Measurements from ENCODE around the gene RAD1. TPM values are rescaled to one million over a fixed set of nuclear protein-coding genes. Genes with fewer than 3 reads are reported as not detected.

Gene RAD1
- total and polyA plus RNA-seq, 4 experiments from 2014 or later = 16.2 to 26.3 (median 22.2) TPM

GRCh38 chr5:34903260-34903659 lies 12.0 kb downstream of the RAD1 start:
- intact Hi-C loops (cut with micrococcal nuclease) = no loop called here
- no peak overlapping the region for H3K27ac Mint-ChIP-seq
- POLR2A ChIA-PET (ENCODE audit: partially characterized antibody) = no interaction called here

DNA sequence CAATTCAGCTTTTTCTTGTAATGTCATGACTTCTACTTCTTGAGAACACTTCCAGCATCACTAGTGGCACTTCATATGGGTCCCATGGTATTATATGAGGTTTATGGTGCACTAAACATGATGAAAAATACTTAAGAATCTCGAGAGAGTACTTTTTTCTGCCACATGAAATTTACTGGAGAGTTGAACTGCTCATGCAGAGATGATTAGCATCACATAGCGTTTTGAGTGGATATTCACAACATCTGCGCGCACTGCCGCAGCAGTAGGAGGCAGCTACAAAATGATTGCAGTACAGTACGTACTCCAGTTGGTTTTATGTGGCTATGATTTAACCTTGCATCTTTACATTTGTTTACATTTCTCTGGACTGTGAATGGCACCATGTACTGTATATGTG lies 14.7 kb downstream of the RAD1 start:
- Mint-ChIP-seq H3K9me3 (no peaks in the 10 kb centered on the region), H3K36me3 (peaks cover 3 to 6% of the 10 kb centered on the region in 2 donors), H3K27ac (no peak overlapping the region), H3K4me3 (no peak overlapping the region), H3K27me3 (no peaks in the 10 kb centered on the region), H3K4me1 (no peaks in the 10 kb centered on the region)
- DNase-seq = no peak
- ChIA-PET POLR2A (ENCODE audit: partially characterized antibody) (no interaction called here), CTCF (ENCODE audit: partially characterized antibody) (interaction anchor here (13.8 kb wide), 1 partner anchor 375 kb away, joined by 220 read pairs; no protein-coding TSS in a partner anchor)
- Histone ChIP-seq H3K36me3 (ENCODE audit: insufficient read depth, low read length) (peaks cover 4% of the 10 kb centered on the region), H3K4me3 (ENCODE audit: low read length in 2 of 2) (no peak overlapping the region), H3K27me3 (ENCODE audit: insufficient read depth, low read length) (no peaks in the 10 kb centered on the region), H3K9me3 (ENCODE audit: control insufficient read depth in 1 of 2, low read length in 2 of 2) (no peaks in the 10 kb centered on the region), H3K4me1 (ENCODE audit: insufficient read depth, low read length) (no peaks in the 10 kb centered on the region), H3K27ac (ENCODE audit: low read depth, low read length) (no peak overlapping the region)
- intact Hi-C loops (cut with micrococcal nuclease) = no loop called here

More at GRCh38 chr5:34903260-34903659, 12.0 kb downstream of the RAD1 start:
- no peaks in the 10 kb centered on the region for H3K27me3 ChIP-seq (ENCODE audit: insufficient read depth, low read length)
- no peak overlapping the region for H3K4me3 ChIP-seq (ENCODE audit: low read length in 2 of 2)
- no peak for DNase-seq
- no peaks in the 10 kb centered on the region for H3K27me3 Mint-ChIP-seq
- H3K4me3 Mint-ChIP-seq = no peak overlapping the region
- no peaks in the 10 kb centered on the region for H3K9me3 Mint-ChIP-seq
- CTCF ChIA-PET (ENCODE audit: partially characterized antibody) = interaction anchor here (0.8 to 13.8 kb wide), 7 partner anchors 10 to 429 kb away, joined by 3 to 220 read pairs (median 3); partner anchors contain the start of genes BRIX1 and RAD1
- no peak overlapping the region for H3K27ac ChIP-seq (ENCODE audit: low read depth, low read length)
- no peaks in the 10 kb centered on the region for H3K4me1 ChIP-seq (ENCODE audit: insufficient read depth, low read length)
- H3K9me3 ChIP-seq (ENCODE audit: control insufficient read depth in 1 of 2, low read length in 2 of 2) = no peaks in the 10 kb centered on the region
- H3K36me3 ChIP-seq (ENCODE audit: insufficient read depth, low read length) = peaks cover 4% of the 10 kb centered on the region
- peaks cover 7 to 14% of the 10 kb centered on the region in 2 donors for H3K36me3 Mint-ChIP-seq
- no peaks in the 10 kb centered on the region for H3K4me1 Mint-ChIP-seq

DNA sequence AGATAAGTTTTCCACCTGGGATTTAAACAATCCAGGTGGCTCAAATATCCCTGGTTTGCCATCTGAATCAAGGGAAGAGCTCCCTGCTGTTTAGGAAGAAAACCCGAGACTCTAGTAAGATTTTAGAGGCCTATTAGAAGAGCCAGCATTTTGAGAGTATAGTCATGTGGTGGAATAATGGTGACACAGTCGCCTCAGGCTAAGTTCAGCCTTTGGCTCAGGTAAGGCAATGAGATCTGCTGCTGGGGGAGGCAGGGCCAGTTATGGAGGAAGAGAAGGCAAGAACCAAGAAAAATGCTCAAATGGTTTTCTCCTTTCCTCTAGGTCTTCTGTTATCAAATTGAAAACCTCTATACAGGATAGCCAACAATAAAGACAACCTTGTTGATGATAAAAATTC lies 16.2 kb downstream of the RAD1 start:
- Histone ChIP-seq H3K4me1 (ENCODE audit: insufficient read depth, low read length) (no peaks in the 10 kb centered on the region), H3K36me3 (ENCODE audit: insufficient read depth, low read length) (no peaks in the 10 kb centered on the region), H3K9me3 (ENCODE audit: control insufficient read depth in 1 of 2, low read length in 2 of 2) (no peaks in the 10 kb centered on the region), H3K27ac (ENCODE audit: low read depth, low read length) (no peak overlapping the region), H3K4me3 (ENCODE audit: low read length in 2 of 2) (no peak overlapping the region), H3K27me3 (ENCODE audit: insufficient read depth, low read length) (no peaks in the 10 kb centered on the region)
- DNase-seq = no peak
- POLR2A ChIA-PET (ENCODE audit: partially characterized antibody) = no interaction called here
- H3K36me3 Mint-ChIP-seq = peaks cover 0 to 3% of the 10 kb centered on the region in 2 donors
- no peaks in the 10 kb centered on the region for H3K9me3 Mint-ChIP-seq
- intact Hi-C loops (cut with micrococcal nuclease) = no loop called here
- no peak overlapping the region for H3K4me3 Mint-ChIP-seq
- no peaks in the 10 kb centered on the region for H3K4me1 Mint-ChIP-seq
- H3K27me3 Mint-ChIP-seq = no peaks in the 10 kb centered on the region
- CTCF ChIA-PET (ENCODE audit: partially characterized antibody) = interaction anchor here (1.2 to 13.8 kb wide), 13 partner anchors 13 to 423 kb away, joined by 3 to 220 read pairs (median 9); partner anchors contain the start of genes BRIX1, DNAJC21 and RAD1
- no peak overlapping the region for H3K27ac Mint-ChIP-seq

GRCh38 chr5:34898258-34898895 lies 16.9 kb downstream of the RAD1 start:
- intact Hi-C loops (cut with micrococcal nuclease) = loop anchor here (1.0 kb wide), 2 partner anchors 412 to 424 kb away; no protein-coding TSS in a partner anchor
- Histone ChIP-seq H3K4me1 (ENCODE audit: insufficient read depth, low read length) (no peaks in the 10 kb centered on the region), H3K4me3 (ENCODE audit: low read length in 2 of 2) (no peak overlapping the region), H3K36me3 (ENCODE audit: insufficient read depth, low read length) (no peaks in the 10 kb centered on the region), H3K27ac (ENCODE audit: low read depth, low read length) (no peak overlapping the region), H3K27me3 (ENCODE audit: insufficient read depth, low read length) (no peaks in the 10 kb centered on the region), H3K9me3 (ENCODE audit: control insufficient read depth in 1 of 2, low read length in 2 of 2) (no peaks in the 10 kb centered on the region)
- DNase-seq = peak; percentile 49 to 57 (median 52)
- no peak overlapping the region for H3K4me3 Mint-ChIP-seq
- H3K9me3 Mint-ChIP-seq = no peaks in the 10 kb centered on the region
- ChIA-PET CTCF (ENCODE audit: partially characterized antibody) (interaction anchor here (0.6 to 13.8 kb wide), 25 partner anchors 8 to 432 kb away, joined by 3 to 220 read pairs (median 4); partner anchors contain the start of genes BRIX1, DNAJC21 and RAD1), POLR2A (ENCODE audit: partially characterized antibody) (interaction anchor here (0.8 to 1.2 kb wide), 2 partner anchors 17 to 31 kb away, joined by 3 read pairs; partner anchors contain the start of genes BRIX1, DNAJC21 and RAD1)
- H3K36me3 Mint-ChIP-seq = peaks cover 0 to 3% of the 10 kb centered on the region in 2 donors
- no peaks in the 10 kb centered on the region for H3K27me3 Mint-ChIP-seq
- H3K4me1 Mint-ChIP-seq = no peaks in the 10 kb centered on the region
- H3K27ac Mint-ChIP-seq = no peak overlapping the region

GRCh38 chr5:34897646-34898045 lies 17.7 kb downstream of the RAD1 start:
- Mint-ChIP-seq H3K4me1 (no peaks in the 10 kb centered on the region), H3K9me3 (no peaks in the 10 kb centered on the region), H3K36me3 (peaks cover 0 to 3% of the 10 kb centered on the region in 2 donors), H3K4me3 (no peak overlapping the region), H3K27ac (no peak overlapping the region), H3K27me3 (no peaks in the 10 kb centered on the region)
- Histone ChIP-seq H3K4me1 (ENCODE audit: insufficient read depth, low read length) (no peaks in the 10 kb centered on the region), H3K9me3 (ENCODE audit: control insufficient read depth in 1 of 2, low read length in 2 of 2) (no peaks in the 10 kb centered on the region), H3K27ac (ENCODE audit: low read depth, low read length) (no peak overlapping the region), H3K4me3 (ENCODE audit: low read length in 2 of 2) (no peak overlapping the region), H3K36me3 (ENCODE audit: insufficient read depth, low read length) (no peaks in the 10 kb centered on the region), H3K27me3 (ENCODE audit: insufficient read depth, low read length) (no peaks in the 10 kb centered on the region)
- intact Hi-C loops (cut with micrococcal nuclease) = loop anchor here (1.0 kb wide), 2 partner anchors 411 to 423 kb away; no protein-coding TSS in a partner anchor
- CTCF ChIA-PET (ENCODE audit: partially characterized antibody) = interaction anchor here (0.6 to 13.8 kb wide), 22 partner anchors 9 to 431 kb away, joined by 3 to 220 read pairs (median 5); partner anchors contain the start of genes BRIX1, DNAJC21 and RAD1
- no peak for DNase-seq
- POLR2A ChIA-PET (ENCODE audit: partially characterized antibody) = interaction anchor here (1.2 kb wide), 1 partner anchor 32 kb away, joined by 3 read pairs; the partner anchor contains the start of gene DNAJC21

GRCh38 chr5:34895641-34896419 lies 19.5 kb downstream of the RAD1 start:
- Mint-ChIP-seq H3K27me3 (no peaks in the 10 kb centered on the region), H3K4me1 (no peaks in the 10 kb centered on the region), H3K27ac (peak overlapping the region in 1 of 7 donors; percentile 55), H3K36me3 (no peaks in the 10 kb centered on the region), H3K4me3 (no peak overlapping the region), H3K9me3 (no peaks in the 10 kb centered on the region)
- Histone ChIP-seq H3K27me3 (ENCODE audit: insufficient read depth, low read length) (no peaks in the 10 kb centered on the region), H3K36me3 (ENCODE audit: insufficient read depth, low read length) (no peaks in the 10 kb centered on the region), H3K4me1 (ENCODE audit: insufficient read depth, low read length) (no peaks in the 10 kb centered on the region), H3K9me3 (ENCODE audit: control insufficient read depth in 1 of 2, low read length in 2 of 2) (no peaks in the 10 kb centered on the region), H3K27ac (ENCODE audit: low read depth, low read length) (no peak overlapping the region), H3K4me3 (ENCODE audit: low read length in 2 of 2) (no peak overlapping the region)
- CTCF ChIA-PET (ENCODE audit: partially characterized antibody) = interaction anchor here (0.7 to 13.8 kb wide), 6 partner anchors 10 to 421 kb away, joined by 3 to 220 read pairs (median 5); no protein-coding TSS in a partner anchor
- POLR2A ChIA-PET (ENCODE audit: partially characterized antibody) = no interaction called here
- DNase-seq = no peak
- intact Hi-C loops (cut with micrococcal nuclease) = no loop called here

- H3K9me3 Mint-ChIP-seq = no peaks in the 10 kb centered on the region
- H3K27me3 ChIP-seq (ENCODE audit: insufficient read depth, low read length) = no peaks in the 10 kb centered on the region
- H3K4me1 Mint-ChIP-seq = no peaks in the 10 kb centered on the region
- ChIA-PET POLR2A (ENCODE audit: partially characterized antibody) (no interaction called here), CTCF (ENCODE audit: partially characterized antibody) (interaction anchor here (1.8 to 13.8 kb wide), 2 partner anchors 369 to 420 kb away, joined by 6 to 220 read pairs; no protein-coding TSS in a partner anchor)
- H3K9me3 ChIP-seq (ENCODE audit: control insufficient read depth in 1 of 2, low read length in 2 of 2) = no peaks in the 10 kb centered on the region
- intact Hi-C loops (cut with micrococcal nuclease) = no loop called here
- H3K4me3 Mint-ChIP-seq = no peak overlapping the region
- H3K36me3 Mint-ChIP-seq = no peaks in the 10 kb centered on the region
- H3K4me1 ChIP-seq (ENCODE audit: insufficient read depth, low read length) = no peaks in the 10 kb centered on the region
- H3K27me3 Mint-ChIP-seq = no peaks in the 10 kb centered on the region
- H3K4me3 ChIP-seq (ENCODE audit: low read length in 2 of 2) = no peak overlapping the region
- H3K36me3 ChIP-seq (ENCODE audit: insufficient read depth, low read length) = no peaks in the 10 kb centered on the region
- DNase-seq = no peak
- H3K27ac ChIP-seq (ENCODE audit: low read depth, low read length) = no peak overlapping the region
- H3K27ac Mint-ChIP-seq = no peak overlapping the region
These were observed 20.6 kb downstream of the RAD1 start for GRCh38 chr5:34894716-34895115.
